GM12872 (cell line): ENCODE results near the gene CHCHD6.

Experiments
- TF ChIP-seq, protein P1 (sequence below): IDR thresholded peaks from 3 replicates; pipeline ENCODE4 v1.5.1; 2011; ENCODE audit warnings: low read depth, mild to moderate bottlenecking, low read length, moderate library complexity; ENCODE audit not compliant: insufficient read depth

Gene CHCHD6

GRCh38 chr3:126937973-126938372 lies 233.9 kb downstream of the CHCHD6 start:
- TF ChIP-seq, protein P1, sequence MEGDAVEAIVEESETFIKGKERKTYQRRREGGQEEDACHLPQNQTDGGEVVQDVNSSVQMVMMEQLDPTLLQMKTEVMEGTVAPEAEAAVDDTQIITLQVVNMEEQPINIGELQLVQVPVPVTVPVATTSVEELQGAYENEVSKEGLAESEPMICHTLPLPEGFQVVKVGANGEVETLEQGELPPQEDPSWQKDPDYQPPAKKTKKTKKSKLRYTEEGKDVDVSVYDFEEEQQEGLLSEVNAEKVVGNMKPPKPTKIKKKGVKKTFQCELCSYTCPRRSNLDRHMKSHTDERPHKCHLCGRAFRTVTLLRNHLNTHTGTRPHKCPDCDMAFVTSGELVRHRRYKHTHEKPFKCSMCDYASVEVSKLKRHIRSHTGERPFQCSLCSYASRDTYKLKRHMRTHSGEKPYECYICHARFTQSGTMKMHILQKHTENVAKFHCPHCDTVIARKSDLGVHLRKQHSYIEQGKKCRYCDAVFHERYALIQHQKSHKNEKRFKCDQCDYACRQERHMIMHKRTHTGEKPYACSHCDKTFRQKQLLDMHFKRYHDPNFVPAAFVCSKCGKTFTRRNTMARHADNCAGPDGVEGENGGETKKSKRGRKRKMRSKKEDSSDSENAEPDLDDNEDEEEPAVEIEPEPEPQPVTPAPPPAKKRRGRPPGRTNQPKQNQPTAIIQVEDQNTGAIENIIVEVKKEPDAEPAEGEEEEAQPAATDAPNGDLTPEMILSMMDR = no peak

- TF ChIP-seq, protein P1 = no peak
Observed at GRCh38 chr3:126938520-126939337, 234.7 kb downstream of the CHCHD6 start.

DNA sequence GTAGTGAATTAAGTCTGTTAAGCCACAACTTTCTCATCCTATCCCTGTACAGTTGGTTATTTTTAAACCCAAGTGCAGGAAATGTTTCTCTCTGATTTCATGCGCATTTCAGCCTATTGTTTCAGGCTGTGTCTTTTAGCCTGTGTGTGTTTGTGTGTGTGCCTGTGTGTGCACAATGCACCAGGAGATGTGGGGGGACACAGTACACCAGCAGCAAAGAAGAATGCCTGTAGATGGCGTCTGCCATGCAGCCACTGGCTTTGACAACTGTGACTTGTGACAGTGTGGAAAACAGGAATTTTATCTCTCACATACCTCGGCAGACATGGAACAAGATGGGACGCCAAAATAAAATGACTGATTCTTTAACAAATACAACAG lies 235.3 kb downstream of the CHCHD6 start:
- TF ChIP-seq, protein P1 = no peak

DNA sequence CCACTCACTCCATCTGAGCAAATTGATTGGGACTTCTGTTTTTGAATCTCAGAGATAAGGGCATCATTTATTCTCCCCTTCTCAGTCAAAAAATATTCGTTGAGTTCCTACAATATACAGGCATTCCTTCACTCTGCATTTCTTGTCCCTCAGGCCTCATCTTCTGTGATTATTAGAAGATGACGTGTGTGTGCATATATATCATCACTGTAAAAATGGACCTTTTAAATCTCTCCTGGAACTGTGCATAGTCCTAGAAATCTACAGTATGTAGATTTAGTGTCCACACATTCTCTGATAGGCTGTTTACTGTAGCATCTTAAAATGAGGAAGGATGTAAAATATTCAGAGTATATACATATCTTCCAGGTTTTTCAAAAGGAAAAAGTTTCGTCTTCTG lies 235.7 kb downstream of the CHCHD6 start:
- TF ChIP-seq, protein P1 = no peak

DNA sequence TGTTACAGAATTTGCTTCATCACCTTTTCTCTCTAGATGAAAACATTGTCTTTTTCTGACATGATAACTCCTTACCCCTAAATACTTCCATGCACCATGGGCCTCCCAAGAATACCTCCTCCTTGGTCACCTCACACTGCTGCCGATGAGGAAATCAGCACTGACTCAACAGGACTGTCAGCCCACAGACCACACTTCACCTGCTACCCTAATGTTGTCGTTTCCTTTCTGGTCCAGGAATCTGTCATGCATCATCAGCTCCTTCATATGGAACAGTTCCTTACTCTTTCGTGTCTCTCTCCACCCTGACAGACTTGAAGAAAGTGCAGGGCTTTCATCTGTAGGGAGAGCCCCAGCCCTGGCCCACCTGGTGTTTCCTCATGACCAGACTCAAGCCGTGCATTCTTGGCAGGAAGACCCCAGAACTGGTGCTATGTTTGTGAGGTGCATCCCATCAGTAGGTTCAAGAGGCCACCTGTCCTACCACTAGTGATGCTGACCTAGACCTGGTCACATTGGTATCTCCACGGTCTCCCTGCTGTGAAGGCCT lies 237.8 kb downstream of the CHCHD6 start:
- TF ChIP-seq, protein P1 = no peak

- TF ChIP-seq, protein P1 = no peak
Observed at GRCh38 chr3:126944089-126944965, 240.3 kb downstream of the CHCHD6 start.

GRCh38 chr3:126945171-126945721 lies 241.2 kb downstream of the CHCHD6 start:
- TF ChIP-seq, protein P1 = 0 out of 3 replicates have a peak, but pooled peaks have one; percentile 9
